8988T (cell line): Measurements from ENCODE around the gene PHF13.

ENCODE experiments used
- DNase-seq: peaks from one replicate; pipeline ENCODE4 v3.0.0; 2011

The PHF13 gene

GRCh38 chr1:6668503-6668902, 55.0 kb downstream of the PHF13 start:
- no peak for DNase-seq

GRCh38 chr1:6672558-6672957, 59.0 kb downstream of the PHF13 start:
- no peak for DNase-seq
